HG02623 (cell line): ENCODE measurements around the gene ARL15.

Source experiments
- ATAC-seq: cut with Tn5 transposase; IDR thresholded peaks from one replicate; pipeline ENCODE4 v1.9.1; 2021; ENCODE audit warnings: moderate library complexity; ENCODE audit not compliant: unreplicated experiment

Gene ARL15

GRCh38 chr5:54162184-54162583, 148.2 kb downstream of the ARL15 start:
- ATAC-seq, result no peak

- ATAC-seq, result no peak
These were observed 150.0 kb downstream of the ARL15 start for GRCh38 chr5:54160329-54160728.

GRCh38 chr5:54159893-54160195, 150.5 kb downstream of the ARL15 start:
- ATAC-seq, result no peak

- ATAC-seq, result no peak
These were observed 151.1 kb downstream of the ARL15 start for GRCh38 chr5:54159153-54159892.

GRCh38 chr5:54156577-54156976, 153.8 kb downstream of the ARL15 start:
- no peak for ATAC-seq

GRCh38 chr5:54150841-54151240, 159.5 kb downstream of the ARL15 start:
- ATAC-seq, result no peak

- ATAC-seq, result no peak
These were observed 161.5 kb downstream of the ARL15 start for GRCh38 chr5:54148858-54149257.

- no peak for ATAC-seq
These were observed 162.1 kb downstream of the ARL15 start for GRCh38 chr5:54148067-54148845.

- ATAC-seq, result no peak
These were observed 163.5 kb downstream of the ARL15 start for GRCh38 chr5:54146916-54147315.

- ATAC-seq, result no peak
These were observed 164.0 kb downstream of the ARL15 start for GRCh38 chr5:54146390-54146789.

- ATAC-seq, result no peak
These were observed 170.0 kb downstream of the ARL15 start for GRCh38 chr5:54140247-54140840.

GRCh38 chr5:54136516-54137440, 173.6 kb downstream of the ARL15 start:
- no peak for ATAC-seq

- ATAC-seq, result no peak
These were observed 175.3 kb downstream of the ARL15 start for GRCh38 chr5:54135042-54135441.

GRCh38 chr5:54133917-54134316, 176.5 kb downstream of the ARL15 start:
- no peak for ATAC-seq

- ATAC-seq, result no peak
These were observed 189.9 kb downstream of the ARL15 start for GRCh38 chr5:54120473-54120872.

GRCh38 chr5:54117957-54118356, 192.4 kb downstream of the ARL15 start:
- ATAC-seq, result no peak

GRCh38 chr5:54115735-54116403, 194.5 kb downstream of the ARL15 start:
- ATAC-seq, result no peak

- ATAC-seq, result no peak
These were observed 197.3 kb downstream of the ARL15 start for GRCh38 chr5:54113060-54113459.

- no peak for ATAC-seq
These were observed 200.6 kb downstream of the ARL15 start for GRCh38 chr5:54109626-54110330.

GRCh38 chr5:54108136-54108535, 202.2 kb downstream of the ARL15 start:
- no peak for ATAC-seq
